ENCODE measurements around the gene FNDC1. TPM values are rescaled to one million over a fixed set of nuclear protein-coding genes. Genes with fewer than 3 reads are reported as not detected.

Gene FNDC1
- total and polyA plus RNA-seq, 9 donors, result 0.08 to 7.3 (median 1.1) TPM

DNA sequence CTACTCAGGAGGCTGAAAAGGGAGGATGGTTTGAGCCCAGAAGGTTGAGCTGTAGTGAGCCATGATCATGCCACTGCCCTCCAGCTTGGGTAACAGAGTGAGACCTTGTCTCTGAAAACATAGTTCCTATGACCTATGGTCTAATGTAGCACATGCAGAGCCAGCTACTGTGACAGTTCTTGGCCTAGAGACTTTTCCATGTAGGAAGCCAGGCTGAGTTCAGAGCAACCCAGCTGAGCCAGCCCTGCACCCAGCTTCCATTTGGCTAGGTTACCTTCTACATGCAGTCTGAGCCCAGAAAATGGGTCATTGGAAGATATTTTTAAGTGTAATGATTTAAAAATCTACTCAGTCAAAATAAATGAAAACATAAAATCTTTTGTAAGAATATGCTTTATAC lies 92.8 kb downstream of the FNDC1 start:
- Histone ChIP-seq H3K4me1 (ENCODE audit: insufficient read depth) (no peaks in the 10 kb centered on the region), H3K4me3 (no peak overlapping the region), H3K36me3 (no peaks in the 10 kb centered on the region), H3K27ac (no peak overlapping the region), H3K9me3 (no peaks in the 10 kb centered on the region), H3K27me3 (no peaks in the 10 kb centered on the region)
- intact Hi-C loops (cut with DNase I), result no loop called here
- TF ChIP-seq EP300 (IDR thresholded peaks at IDR 0.05), result no peak
- TF ChIP-seq, protein P1, sequence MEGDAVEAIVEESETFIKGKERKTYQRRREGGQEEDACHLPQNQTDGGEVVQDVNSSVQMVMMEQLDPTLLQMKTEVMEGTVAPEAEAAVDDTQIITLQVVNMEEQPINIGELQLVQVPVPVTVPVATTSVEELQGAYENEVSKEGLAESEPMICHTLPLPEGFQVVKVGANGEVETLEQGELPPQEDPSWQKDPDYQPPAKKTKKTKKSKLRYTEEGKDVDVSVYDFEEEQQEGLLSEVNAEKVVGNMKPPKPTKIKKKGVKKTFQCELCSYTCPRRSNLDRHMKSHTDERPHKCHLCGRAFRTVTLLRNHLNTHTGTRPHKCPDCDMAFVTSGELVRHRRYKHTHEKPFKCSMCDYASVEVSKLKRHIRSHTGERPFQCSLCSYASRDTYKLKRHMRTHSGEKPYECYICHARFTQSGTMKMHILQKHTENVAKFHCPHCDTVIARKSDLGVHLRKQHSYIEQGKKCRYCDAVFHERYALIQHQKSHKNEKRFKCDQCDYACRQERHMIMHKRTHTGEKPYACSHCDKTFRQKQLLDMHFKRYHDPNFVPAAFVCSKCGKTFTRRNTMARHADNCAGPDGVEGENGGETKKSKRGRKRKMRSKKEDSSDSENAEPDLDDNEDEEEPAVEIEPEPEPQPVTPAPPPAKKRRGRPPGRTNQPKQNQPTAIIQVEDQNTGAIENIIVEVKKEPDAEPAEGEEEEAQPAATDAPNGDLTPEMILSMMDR (IDR thresholded peaks at IDR 0.05), result no peak
- TF ChIP-seq POLR2A (IDR thresholded peaks at IDR 0.05), result no peak
- DNase-seq, result no peak

GRCh38 chr6:159262586-159262985 lies 93.4 kb downstream of the FNDC1 start:
- Histone ChIP-seq H3K4me3 (no peak overlapping the region), H3K27ac (no peak overlapping the region), H3K27me3 (no peaks in the 10 kb centered on the region), H3K36me3 (no peaks in the 10 kb centered on the region), H3K4me1 (ENCODE audit: insufficient read depth) (no peaks in the 10 kb centered on the region), H3K9me3 (no peaks in the 10 kb centered on the region)
- DNase-seq, result no peak
- intact Hi-C loops (cut with DNase I), result no loop called here
- TF ChIP-seq EP300 (IDR thresholded peaks at IDR 0.05) (no peak), POLR2A (IDR thresholded peaks at IDR 0.05) (no peak)
- TF ChIP-seq, protein P1 (IDR thresholded peaks at IDR 0.05), result no peak
- WGBS, 3 donors, result 59 to 76% (median 67%) methylated on average over 2 of the region's 2 CpGs

DNA sequence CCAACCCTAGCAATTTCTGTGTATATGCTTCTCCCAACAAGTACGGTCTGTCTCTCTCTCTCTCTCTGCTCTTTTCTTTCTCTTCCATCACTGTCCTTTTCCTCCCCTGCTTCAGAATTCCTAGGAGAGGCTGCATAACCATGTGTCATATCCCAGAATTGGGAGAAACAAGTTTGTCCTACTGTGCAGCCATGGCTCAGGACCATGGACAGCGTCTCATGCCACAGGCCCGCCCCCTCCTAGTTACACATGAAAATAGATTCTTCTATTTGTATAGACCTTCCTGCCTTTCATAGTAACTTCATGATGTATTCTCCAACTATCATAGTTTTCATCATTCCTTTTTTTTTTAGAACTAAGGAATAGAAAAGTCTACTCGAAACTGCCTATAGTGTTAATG lies 98.0 kb downstream of the FNDC1 start:
- Histone ChIP-seq H3K4me1 (ENCODE audit: insufficient read depth) (no peaks in the 10 kb centered on the region), H3K27ac (no peak overlapping the region), H3K9me3 (no peaks in the 10 kb centered on the region), H3K27me3 (no peaks in the 10 kb centered on the region), H3K36me3 (no peaks in the 10 kb centered on the region), H3K4me3 (no peak overlapping the region)
- TF ChIP-seq EP300 (IDR thresholded peaks at IDR 0.05), result no peak
- TF ChIP-seq, protein P1 (IDR thresholded peaks at IDR 0.05), result no peak
- TF ChIP-seq POLR2A (IDR thresholded peaks at IDR 0.05), result no peak
- intact Hi-C loops (cut with DNase I), result no loop called here
- WGBS, 3 donors, result 48 to 70% (median 64%) methylated on average over 4 of the region's 4 CpGs
- DNase-seq, result no peak

GRCh38 chr6:159268511-159268910 lies 99.3 kb downstream of the FNDC1 start:
- no peak for TF ChIP-seq EP300 (IDR thresholded peaks at IDR 0.05)
- TF ChIP-seq POLR2A (IDR thresholded peaks at IDR 0.05), result no peak
- TF ChIP-seq, protein P1 (IDR thresholded peaks at IDR 0.05), result no peak
- no peak for DNase-seq
- H3K9me3 ChIP-seq, result no peaks in the 10 kb centered on the region
- H3K27ac ChIP-seq, result no peak overlapping the region
- WGBS, 3 donors, result 85 to 93% (median 91%) methylated on average over 1 of the region's 1 CpG
- H3K36me3 ChIP-seq, result no peaks in the 10 kb centered on the region
- H3K4me3 ChIP-seq, result no peak overlapping the region
- no peaks in the 10 kb centered on the region for H3K4me1 ChIP-seq (ENCODE audit: insufficient read depth)
- no peaks in the 10 kb centered on the region for H3K27me3 ChIP-seq
- intact Hi-C loops (cut with DNase I), result no loop called here

GRCh38 chr6:159271257-159271656 lies 102.1 kb downstream of the FNDC1 start:
- Histone ChIP-seq H3K27ac (no peak overlapping the region), H3K4me3 (no peak overlapping the region), H3K36me3 (no peaks in the 10 kb centered on the region), H3K4me1 (ENCODE audit: insufficient read depth) (no peaks in the 10 kb centered on the region), H3K9me3 (no peaks in the 10 kb centered on the region), H3K27me3 (no peaks in the 10 kb centered on the region)
- no peak for TF ChIP-seq EP300 (IDR thresholded peaks at IDR 0.05)
- no peak for TF ChIP-seq POLR2A (IDR thresholded peaks at IDR 0.05)
- TF ChIP-seq, protein P1 (IDR thresholded peaks at IDR 0.05), result no peak
- 82 to 84% (median 83%) methylated on average over 9 to 10 of the region's 10 CpGs for WGBS, 3 donors
- no peak for DNase-seq
- intact Hi-C loops (cut with DNase I), result no loop called here

Measured in ovary (tissue), 9 donors.